ENCODE measurements around the gene SPDYE2. TPM values are rescaled to one million over a fixed set of nuclear protein-coding genes. Genes with fewer than 3 reads are reported as not detected.
"Not testable (repeated sequence)": the region's sequence is repeated elsewhere in the genome, so short reads cannot be mapped to it uniquely, and the experiment has no call there.

Gene SPDYE2
- under 1 TPM in 4 of 6 donors, not detected in 2; 0.12 to 0.19 (median 0.13) TPM for total RNA-seq
- under 1 TPM; 0.21 to 0.34 TPM for polyA plus RNA-seq

GRCh38 chr7:102550808-102551422, at the start of gene SPDYE2:
Gene SPDYE2, plus strand, starts transcription at chr7:102551226. Its CDS starts 2,030 bp downstream, at chr7:102553256.
- H3K9me3 ChIP-seq; FAIRE-seq; H3K36me3 ChIP-seq; intact Hi-C loops (cut with DNase I); DNase-seq; H3K4me1 ChIP-seq; H3K4me3 ChIP-seq; H3K27ac ChIP-seq; H3K27me3 ChIP-seq: not testable (repeated sequence)
- WGBS, 2 donors = no CpG with 5 or more reads among the region's 6 CpGs
- peak in 1 of 4 donors; percentile 34 for ATAC-seq

- H3K27ac ChIP-seq; H3K27me3 ChIP-seq; DNase-seq; H3K4me1 ChIP-seq; intact Hi-C loops (cut with DNase I); H3K36me3 ChIP-seq; ATAC-seq; H3K9me3 ChIP-seq; H3K4me3 ChIP-seq; FAIRE-seq: not testable (repeated sequence)
- WGBS, 2 donors = no CpG with 5 or more reads among the region's 12 CpGs
Observed at GRCh38 chr7:102503141-102503540, 47.9 kb upstream of the SPDYE2 start.

GRCh38 chr7:102505298-102506185, 45.5 kb upstream of the SPDYE2 start:
- H3K36me3 ChIP-seq; FAIRE-seq; H3K4me1 ChIP-seq; H3K9me3 ChIP-seq; intact Hi-C loops (cut with DNase I); H3K27me3 ChIP-seq; H3K4me3 ChIP-seq; H3K27ac ChIP-seq: not testable (repeated sequence)
- WGBS, 2 donors = 81 to 90% methylated on average over 5 of the region's 24 CpGs
- ATAC-seq (peak in 3 of 4 donors; percentile 24 to 45 (median 41)), DNase-seq (peak in 2 of 6 donors; percentile 10 to 36)

GRCh38 chr7:102507410-102508088, 43.5 kb upstream of the SPDYE2 start:
- H3K9me3 ChIP-seq; FAIRE-seq; H3K27me3 ChIP-seq; H3K4me3 ChIP-seq; H3K36me3 ChIP-seq; H3K27ac ChIP-seq; H3K4me1 ChIP-seq; ATAC-seq; intact Hi-C loops (cut with DNase I): not testable (repeated sequence)
- WGBS, 2 donors = 88 to 91% methylated on average over 2 of the region's 8 CpGs
- DNase-seq = peak in 1 of 6 donors; percentile 18

- H3K4me1 ChIP-seq; H3K27ac ChIP-seq; H3K27me3 ChIP-seq; FAIRE-seq; intact Hi-C loops (cut with DNase I); H3K4me3 ChIP-seq; H3K9me3 ChIP-seq; ATAC-seq; H3K36me3 ChIP-seq: not testable (repeated sequence)
- peak in 1 of 6 donors; percentile 9 for DNase-seq
- WGBS, 2 donors = 66 to 76% methylated on average over 4 of the region's 8 CpGs
Observed at GRCh38 chr7:102510575-102510974, 40.5 kb upstream of the SPDYE2 start.

GRCh38 chr7:102511860-102512522, 39.0 kb upstream of the SPDYE2 start:
- peak; percentile 31 to 71 (median 57) for ATAC-seq
- H3K4me3 ChIP-seq; H3K36me3 ChIP-seq; H3K27me3 ChIP-seq; intact Hi-C loops (cut with DNase I); H3K4me1 ChIP-seq; DNase-seq; FAIRE-seq; H3K27ac ChIP-seq; H3K9me3 ChIP-seq: not testable (repeated sequence)
- WGBS, 2 donors = no CpG with 5 or more reads among the region's 30 CpGs

GRCh38 chr7:102512642-102513221, 38.3 kb upstream of the SPDYE2 start:
- H3K27me3 ChIP-seq; H3K36me3 ChIP-seq; H3K4me3 ChIP-seq; H3K9me3 ChIP-seq; H3K4me1 ChIP-seq; FAIRE-seq; intact Hi-C loops (cut with DNase I): not testable (repeated sequence)
- peak in 1 of 4 donors; percentile 15 for ATAC-seq
- WGBS, 2 donors = 17 to 18% methylated on average over 3 to 4 of the region's 5 CpGs
- peak overlapping the region in 1 of 4 donors; percentile 18 for H3K27ac ChIP-seq
- DNase-seq = peak in 4 of 6 donors; percentile 5 to 63 (median 30)

- H3K36me3 ChIP-seq; intact Hi-C loops (cut with DNase I); FAIRE-seq; H3K4me1 ChIP-seq; H3K27me3 ChIP-seq; H3K4me3 ChIP-seq; H3K9me3 ChIP-seq; H3K27ac ChIP-seq; DNase-seq: not testable (repeated sequence)
- WGBS, 2 donors = 79 to 85% methylated on average over 2 to 3 of the region's 15 CpGs
- peak in 1 of 4 donors; percentile 5 for ATAC-seq
Observed at GRCh38 chr7:102514881-102515721, 35.9 kb upstream of the SPDYE2 start.

- H3K36me3 ChIP-seq; intact Hi-C loops (cut with DNase I); H3K27ac ChIP-seq; H3K4me1 ChIP-seq; DNase-seq; H3K9me3 ChIP-seq; FAIRE-seq; H3K27me3 ChIP-seq; H3K4me3 ChIP-seq: not testable (repeated sequence)
- ATAC-seq = peak in 2 of 4 donors; percentile 29 to 37
- WGBS, 2 donors = no CpG with 5 or more reads among the region's 3 CpGs
Observed at GRCh38 chr7:102515889-102516288, 35.1 kb upstream of the SPDYE2 start.

- peak; percentile 18 to 32 (median 24) for ATAC-seq
- no CpG with 5 or more reads among the region's 10 CpGs for WGBS, 2 donors
- DNase-seq; H3K4me3 ChIP-seq; H3K4me1 ChIP-seq; H3K27me3 ChIP-seq; H3K27ac ChIP-seq; H3K36me3 ChIP-seq; FAIRE-seq; H3K9me3 ChIP-seq; intact Hi-C loops (cut with DNase I): not testable (repeated sequence)
Observed at GRCh38 chr7:102516951-102517350, 34.1 kb upstream of the SPDYE2 start.
